HG03097 (cell line): ENCODE data around the gene PROX2.

Experiments
- ATAC-seq: cut with Tn5 transposase; IDR thresholded peaks from one replicate; pipeline ENCODE4 v1.9.1; 2021; ENCODE audit not compliant: unreplicated experiment, low FRiP score

PROX2 gene

GRCh38 chr14:74875941-74876913, at the start of gene PROX2:
TSS of gene PROX2 (minus strand) at chr14:74876145. CDS start at chr14:74863834, 12,311 bp downstream.
- no peak for ATAC-seq

GRCh38 chr14:74924061-74924460, 48.1 kb upstream of the PROX2 start:
- no peak for ATAC-seq

- ATAC-seq = peak; percentile 55
Observed at GRCh38 chr14:74922752-74923401, 46.9 kb upstream of the PROX2 start, which contains the start of gene RPS6KL1. TSS of gene RPS6KL1 (minus strand) at chr14:74923260. CDS start at chr14:74921541, 1,719 bp downstream.

GRCh38 chr14:74921987-74922751, 46.2 kb upstream of the PROX2 start:
- ATAC-seq = no peak

GRCh38 chr14:74921053-74921620, 45.2 kb upstream of the PROX2 start:
- no peak for ATAC-seq

GRCh38 chr14:74920281-74920680, 44.3 kb upstream of the PROX2 start:
- no peak for ATAC-seq

GRCh38 chr14:74919421-74920165, 43.6 kb upstream of the PROX2 start:
- ATAC-seq = no peak

GRCh38 chr14:74918380-74918779, 42.4 kb upstream of the PROX2 start:
- ATAC-seq = no peak

- no peak for ATAC-seq
Observed at GRCh38 chr14:74917646-74918081, 41.7 kb upstream of the PROX2 start.

- ATAC-seq = no peak
Observed at GRCh38 chr14:74917178-74917543, 41.2 kb upstream of the PROX2 start.

GRCh38 chr14:74915826-74916225, 39.9 kb upstream of the PROX2 start:
- no peak for ATAC-seq

GRCh38 chr14:74915426-74915825, 39.5 kb upstream of the PROX2 start:
- ATAC-seq = no peak

GRCh38 chr14:74913986-74914573, 38.1 kb upstream of the PROX2 start:
- no peak for ATAC-seq

GRCh38 chr14:74913393-74913910, 37.5 kb upstream of the PROX2 start:
- ATAC-seq = no peak

- ATAC-seq = no peak
Observed at GRCh38 chr14:74912801-74913200, 36.9 kb upstream of the PROX2 start.

GRCh38 chr14:74912111-74912510, 36.2 kb upstream of the PROX2 start:
- no peak for ATAC-seq

- ATAC-seq = no peak
Observed at GRCh38 chr14:74911704-74912103, 35.8 kb upstream of the PROX2 start.

GRCh38 chr14:74911221-74911620, 35.3 kb upstream of the PROX2 start:
- no peak for ATAC-seq

GRCh38 chr14:74910556-74910955, 34.6 kb upstream of the PROX2 start:
- ATAC-seq = no peak
